Stimulated activated CD4-positive, alpha-beta T cell treated with anti-CD3 and anti-CD28 coated beads, TNF-alpha, amount 100 ng/mL, for 48 hours (primary cell): ENCODE data around the gene INHBA.

ENCODE experiments used
- DNase-seq, 3 donors: peaks; one replicate each; pipeline ENCODE4 v3.0.0-alpha.2; 2020; ENCODE audit warnings: low read depth in 3 of 3

Gene INHBA

DNA sequence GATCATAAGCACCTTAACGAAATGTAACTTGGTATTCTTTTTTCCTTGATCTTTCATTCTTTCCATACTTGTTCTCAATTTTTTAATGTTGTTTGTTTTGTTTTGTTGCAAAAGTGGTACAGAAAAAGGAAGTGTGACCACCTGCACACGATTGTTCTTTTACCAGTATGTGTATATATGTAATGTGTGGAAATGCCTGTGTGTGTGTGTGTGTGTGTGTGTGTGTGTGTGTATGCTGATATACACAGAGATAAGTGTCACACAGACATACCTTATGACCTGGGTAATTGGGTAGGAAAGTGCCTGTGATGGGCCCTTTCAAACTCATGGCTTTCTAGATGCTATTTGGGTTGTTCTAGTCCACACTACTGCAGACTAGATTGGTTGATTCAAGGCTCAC, 14.0 kb downstream of the INHBA start:
- no peak for DNase-seq

DNA sequence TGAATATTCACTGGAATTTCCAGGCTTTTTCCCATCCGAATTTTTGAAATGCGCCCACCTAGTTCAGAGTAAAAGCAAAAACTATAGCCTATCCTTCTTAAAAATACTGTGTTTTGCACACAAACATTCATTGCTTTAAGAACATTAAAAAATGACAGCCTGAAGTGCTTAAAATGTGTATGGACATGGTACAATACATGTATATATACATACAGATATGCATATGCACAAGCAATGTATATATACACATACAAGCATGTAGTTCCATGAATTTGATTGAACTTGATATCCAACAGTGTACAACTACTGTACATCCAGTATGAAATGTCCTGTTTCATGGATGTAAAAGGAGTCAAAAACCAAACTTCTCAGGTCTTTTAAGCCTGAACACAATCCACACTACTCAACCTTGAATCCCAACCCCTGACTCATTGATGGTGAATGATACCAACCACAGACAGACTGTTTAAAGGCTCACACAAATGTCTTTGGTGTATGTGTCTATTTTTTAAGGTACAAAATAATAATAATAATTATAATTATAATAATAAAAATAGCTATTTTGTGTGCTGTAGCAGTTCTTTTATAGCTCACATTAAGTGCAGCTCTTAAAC, 14.8 kb downstream of the INHBA start:
- no peak for DNase-seq

DNA sequence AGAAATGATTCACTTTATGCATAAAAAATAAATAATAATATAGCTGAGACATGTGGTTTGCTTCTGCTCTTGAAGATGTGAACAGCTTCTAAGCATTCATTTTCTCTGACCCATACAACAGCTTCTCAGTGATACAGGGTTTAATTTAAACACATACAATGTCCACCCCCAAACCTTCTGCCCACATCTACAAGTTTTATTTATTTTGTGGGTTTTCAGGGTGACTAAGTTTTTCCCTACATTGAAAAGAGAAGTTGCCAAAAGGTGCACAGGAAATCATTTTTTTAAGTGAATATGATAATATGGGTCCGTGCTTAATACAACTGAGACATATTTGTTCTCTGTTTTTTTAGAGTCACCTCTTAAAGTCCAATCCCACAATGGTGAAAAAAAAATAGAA, 17.2 kb downstream of the INHBA start:
- no peak for DNase-seq

DNA sequence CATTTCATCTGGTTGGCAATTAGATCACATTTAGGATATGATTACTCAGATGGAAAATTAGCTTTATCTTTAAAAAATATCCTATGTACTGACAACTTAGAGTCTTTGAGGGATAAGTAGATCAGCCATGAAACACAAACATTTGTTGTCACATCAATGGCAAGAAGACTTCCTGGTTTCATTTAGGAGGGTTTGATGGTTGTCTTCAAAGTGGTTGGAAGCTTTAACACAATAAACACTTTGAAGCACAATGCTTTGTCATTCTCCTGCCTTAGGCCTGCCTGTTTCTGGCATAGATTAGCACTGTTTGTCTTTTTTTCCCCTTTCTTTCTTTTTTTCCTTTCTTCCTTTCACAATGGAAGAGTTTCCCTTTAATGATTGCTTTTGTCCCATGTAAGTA, 20.5 kb downstream of the INHBA start:
- DNase-seq: no peak

DNA sequence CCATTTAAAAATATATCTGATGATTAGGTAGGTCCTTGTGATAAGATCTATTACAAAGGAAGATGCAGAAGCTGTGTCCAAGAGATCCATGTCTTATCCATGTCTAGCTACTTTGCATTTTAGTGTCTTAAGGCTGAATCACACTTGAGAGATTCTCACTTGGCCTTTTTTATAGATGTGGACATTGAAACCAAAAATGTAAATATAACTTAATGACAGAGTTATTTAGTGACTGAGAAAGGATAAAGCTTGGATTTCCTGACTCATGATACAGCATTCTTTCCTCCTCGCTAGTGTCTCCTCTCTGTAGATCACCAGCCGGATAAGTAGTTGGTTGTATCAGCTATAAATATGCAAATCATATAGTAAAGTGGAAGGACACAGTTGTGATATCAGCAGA, 23.3 kb downstream of the INHBA start:
- DNase-seq: no peak

DNA sequence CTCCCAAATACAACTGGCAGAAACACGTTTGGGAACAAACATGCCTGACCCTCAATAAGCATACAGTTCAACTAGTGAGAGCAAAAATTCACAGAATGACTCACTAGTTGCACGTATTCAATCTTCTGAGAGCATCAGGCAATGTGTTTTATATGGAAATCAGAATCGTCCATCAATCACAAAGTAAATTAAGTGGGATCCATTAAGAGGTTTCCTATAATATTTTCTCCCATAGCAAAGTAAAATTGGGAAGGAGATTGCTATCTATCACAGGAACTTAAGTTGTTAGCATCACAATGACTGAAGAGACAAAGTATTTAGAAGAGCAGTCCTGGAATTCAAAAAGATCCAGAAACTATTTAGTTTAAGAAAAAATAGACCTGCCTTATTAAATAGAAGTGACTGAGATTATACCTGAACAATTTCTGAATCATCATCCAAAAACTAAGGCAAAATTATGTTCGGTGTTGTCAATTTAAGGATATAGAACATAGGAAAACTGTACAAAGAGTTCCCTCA, 28.3 kb downstream of the INHBA start:
- DNase-seq: no peak

DNA sequence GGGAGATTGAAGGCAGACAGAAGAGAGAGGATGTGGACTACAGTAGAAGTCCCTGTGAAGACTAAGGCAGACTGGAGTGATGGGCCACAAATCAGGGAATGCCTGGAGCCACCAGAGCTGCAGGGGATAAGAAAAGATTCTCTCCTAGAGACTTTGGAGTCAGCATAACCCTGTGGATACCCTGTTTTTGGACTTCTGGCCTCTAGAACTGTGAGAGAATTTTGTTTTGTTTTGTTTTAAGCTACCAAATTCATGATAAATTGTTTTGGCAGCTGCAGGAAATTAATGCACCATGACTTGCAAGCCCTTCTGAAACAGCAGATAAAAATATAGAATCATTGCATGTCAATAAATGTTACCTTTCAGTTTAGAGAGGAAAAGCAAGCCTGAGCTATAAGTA, 41.3 kb downstream of the INHBA start:
- DNase-seq: no peak

DNA sequence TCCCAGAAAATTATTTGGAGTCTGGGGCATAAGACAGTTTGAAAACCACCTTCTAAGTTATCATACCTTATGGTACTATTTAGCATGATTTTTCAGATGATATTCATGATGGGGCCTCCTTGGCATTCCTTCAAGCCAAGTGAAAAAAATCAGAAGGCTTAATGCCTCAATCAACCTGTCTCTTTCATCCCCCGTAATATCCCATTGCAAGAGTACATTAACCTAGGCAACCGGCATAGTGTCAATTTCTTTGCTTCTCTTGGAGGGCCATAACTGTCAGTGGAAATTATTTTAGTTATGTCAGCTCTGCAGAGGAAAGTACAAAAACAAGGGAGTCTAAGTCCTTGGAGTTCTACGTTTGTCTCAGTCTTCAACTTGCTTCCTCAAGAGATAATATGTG, 43.4 kb downstream of the INHBA start:
- no peak for DNase-seq

DNA sequence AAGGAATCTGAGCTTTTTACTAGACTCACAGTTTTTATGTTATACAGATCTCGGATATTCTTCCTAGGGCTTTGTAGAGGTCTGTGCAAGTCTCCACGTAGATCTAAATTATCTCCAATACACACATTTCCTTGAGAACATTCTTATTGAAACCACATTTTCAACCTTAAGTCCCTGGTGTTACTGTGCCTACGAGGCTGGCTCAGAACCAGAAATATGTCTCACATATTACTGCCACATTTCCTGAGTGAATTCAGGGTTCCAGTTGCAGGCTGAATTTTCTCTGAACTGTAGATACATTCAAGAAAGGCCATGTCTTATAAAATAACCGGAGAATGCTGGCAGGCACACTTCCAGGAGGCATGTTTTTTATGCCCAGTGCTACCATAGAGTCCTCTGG, 46.5 kb downstream of the INHBA start:
- DNase-seq: no peak

DNA sequence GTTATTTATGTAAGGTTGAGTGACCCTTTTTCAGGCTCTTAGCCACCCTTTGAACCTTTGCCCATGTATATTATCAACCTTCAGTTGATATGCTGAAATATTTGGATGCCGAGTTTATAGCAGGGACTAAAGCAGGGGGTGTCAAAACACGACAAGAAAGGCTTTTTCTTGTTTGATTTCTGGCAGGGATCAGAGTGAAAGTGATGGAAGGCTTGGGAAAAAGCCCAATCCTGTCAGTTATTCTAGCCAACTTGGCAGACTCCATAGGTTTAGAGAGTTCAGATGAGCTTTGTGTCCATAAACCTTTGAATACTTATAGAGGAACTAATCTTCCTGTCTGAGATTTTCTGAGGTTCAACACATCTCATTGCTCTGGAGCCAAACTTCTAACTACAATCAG, 47.5 kb downstream of the INHBA start:
- DNase-seq: no peak

DNA sequence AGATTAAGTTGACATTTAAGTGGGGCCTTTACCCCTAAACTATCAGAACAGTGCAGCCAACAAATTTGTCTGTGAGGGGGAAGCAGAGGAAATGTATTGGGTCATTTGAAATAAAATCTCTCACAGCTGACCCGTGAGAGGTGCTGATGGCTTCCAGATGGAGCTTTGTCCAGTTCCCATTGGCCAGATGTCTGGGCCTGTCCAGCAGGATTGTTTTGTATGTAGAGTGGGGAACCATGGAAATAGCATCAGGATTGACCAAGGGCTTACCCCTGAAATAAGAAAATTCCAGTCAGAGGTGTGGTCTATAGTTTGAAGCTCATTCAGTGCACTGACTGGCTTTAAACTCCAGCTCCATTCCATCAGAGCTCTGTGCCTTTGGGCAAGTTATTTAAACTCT, 50.6 kb downstream of the INHBA start:
- DNase-seq: no peak

DNA sequence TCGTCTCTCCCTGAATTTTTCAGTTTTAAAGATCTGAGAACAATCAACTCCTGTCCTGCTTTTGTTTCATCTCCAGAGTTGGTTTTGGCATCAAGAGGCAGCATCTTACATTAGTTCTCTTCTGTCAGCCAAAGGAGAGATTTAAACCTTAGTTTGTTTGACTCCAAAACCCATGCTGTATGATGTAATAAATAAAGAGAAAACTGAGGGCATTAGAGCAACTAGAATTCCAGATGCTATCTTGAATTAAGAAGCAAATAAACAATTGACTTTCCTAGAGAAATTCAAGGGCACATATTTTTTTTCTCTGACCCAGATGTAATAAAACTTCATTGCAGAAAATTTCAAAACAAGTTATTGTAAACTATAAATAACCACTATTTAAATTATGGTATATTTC, 54.4 kb downstream of the INHBA start:
- DNase-seq: no peak

DNA sequence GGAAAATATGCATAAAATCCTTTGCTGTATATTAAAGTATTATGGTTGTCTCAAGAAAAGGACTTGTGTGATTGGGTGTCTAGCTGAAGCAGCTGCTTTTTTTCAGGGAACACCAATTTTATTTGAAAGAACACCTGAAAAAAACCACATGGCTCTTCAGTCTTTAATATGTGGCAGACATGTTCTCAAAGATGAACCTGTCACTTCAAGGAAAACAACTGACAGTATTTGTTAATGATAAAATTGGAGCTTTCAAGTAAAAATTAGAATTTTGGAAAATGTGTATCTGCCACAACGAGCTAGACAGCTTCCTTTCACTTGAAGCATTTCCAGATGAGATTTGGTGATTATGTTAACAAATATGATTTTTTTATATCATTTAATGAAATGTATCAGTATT, 59.3 kb downstream of the INHBA start:
- no peak for DNase-seq

DNA sequence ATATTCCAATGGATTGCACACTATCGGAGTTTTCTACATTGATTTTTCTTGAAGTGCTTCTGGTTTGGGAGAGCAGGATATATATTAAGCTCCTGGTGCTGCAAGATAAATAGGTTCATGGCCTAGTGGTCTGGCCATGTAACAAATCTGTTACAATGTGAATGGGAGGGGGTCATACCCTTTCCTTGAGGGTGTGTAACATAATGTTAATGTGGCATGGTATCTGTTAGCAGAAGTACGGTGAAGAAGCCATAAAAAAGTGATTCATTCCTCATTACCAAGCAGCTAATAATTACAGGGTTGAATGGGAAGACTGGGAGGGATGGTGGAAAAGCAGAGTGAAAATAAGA, 61.2 kb downstream of the INHBA start:
- no peak for DNase-seq

DNA sequence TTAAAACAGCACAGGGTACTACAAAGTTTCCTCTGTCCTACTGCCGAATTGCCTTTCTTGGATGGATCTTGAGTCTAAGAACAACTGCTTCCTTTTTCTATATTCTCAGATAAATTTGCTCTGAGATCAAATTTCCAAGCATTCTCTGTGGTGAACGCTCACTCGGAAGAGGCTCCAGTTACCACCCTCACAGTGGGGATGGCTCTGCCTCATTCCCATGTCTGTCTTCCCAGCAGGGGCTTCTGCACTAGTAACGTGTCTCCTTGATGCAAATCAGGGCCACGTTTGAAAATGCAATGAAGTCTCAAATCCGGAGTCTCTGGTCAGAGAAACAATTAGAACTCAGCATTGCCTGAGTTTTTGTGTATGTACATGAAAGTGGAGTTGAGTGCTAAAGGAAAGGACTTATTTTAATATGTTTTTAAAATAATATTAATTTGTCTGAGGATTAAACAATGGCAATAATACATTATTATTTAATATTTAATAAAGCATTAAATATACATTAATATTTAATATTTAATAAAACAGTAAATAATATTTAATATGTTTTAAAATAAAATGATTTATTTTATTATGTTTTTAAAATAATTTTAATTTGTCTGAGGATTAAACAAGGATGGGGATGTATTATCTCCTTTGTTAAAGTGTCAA, 61.8 kb downstream of the INHBA start:
- DNase-seq: no peak

DNA sequence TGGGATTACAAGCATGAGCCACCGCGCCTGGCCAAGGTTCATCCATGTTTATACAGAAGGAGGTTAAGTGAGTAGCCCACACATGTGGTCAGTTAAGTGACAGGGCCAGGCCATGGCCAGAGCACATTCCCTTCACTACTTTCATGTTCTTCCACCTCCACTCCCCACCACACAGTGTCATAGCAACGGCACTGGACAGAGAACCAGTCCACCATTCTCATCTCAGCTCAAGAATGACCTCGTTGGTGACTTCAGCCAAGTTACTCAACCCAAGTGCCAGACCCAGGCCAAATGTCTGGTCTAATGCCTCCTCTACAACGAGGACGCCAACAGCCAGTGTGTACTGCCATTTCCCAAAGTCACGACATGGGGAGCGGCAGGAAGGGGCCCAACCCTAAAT, 62.4 kb downstream of the INHBA start:
- no peak for DNase-seq

DNA sequence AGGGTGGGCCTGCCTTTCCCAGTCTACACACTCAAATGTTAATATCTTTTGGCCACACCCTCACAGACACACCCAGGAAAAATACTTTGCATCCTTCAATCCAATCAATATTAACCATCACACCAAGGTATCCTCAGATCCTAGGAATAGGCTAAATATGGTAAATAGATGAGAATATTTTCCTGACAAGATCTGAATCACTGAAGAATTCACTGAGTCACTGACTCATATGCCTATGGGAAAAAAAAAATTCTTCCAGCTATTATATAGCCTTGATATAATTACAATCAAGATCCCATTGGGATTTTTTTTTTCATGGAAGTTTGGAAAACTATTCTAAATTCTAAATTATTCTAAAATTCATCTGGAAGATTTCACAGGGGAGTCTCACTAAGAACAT, 65.8 kb downstream of the INHBA start:
- no peak for DNase-seq
